ENCODE data around the gene TMEM255B.

DNA sequence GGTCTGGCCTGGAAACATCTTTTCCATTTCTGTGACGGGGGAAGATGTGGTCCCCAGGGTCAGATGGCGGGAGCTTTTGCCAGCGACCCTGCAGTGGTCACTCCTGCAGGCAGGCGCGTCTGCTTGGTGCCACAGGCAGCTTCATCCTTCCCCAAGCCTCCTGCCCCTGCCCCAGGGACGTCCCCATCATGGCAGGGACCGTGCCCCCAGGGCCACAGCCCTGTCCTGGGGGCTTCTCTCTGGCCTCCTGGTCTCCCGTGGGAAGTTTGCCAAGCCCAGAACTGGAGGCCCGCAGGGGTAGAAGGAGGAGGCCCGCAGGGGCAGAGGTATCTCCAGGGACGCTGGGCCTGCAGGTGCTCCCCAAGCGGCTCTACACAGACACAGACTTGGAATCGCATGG lies 47.5 kb downstream of the TMEM255B start:
- TF ChIP-seq, protein P1, sequence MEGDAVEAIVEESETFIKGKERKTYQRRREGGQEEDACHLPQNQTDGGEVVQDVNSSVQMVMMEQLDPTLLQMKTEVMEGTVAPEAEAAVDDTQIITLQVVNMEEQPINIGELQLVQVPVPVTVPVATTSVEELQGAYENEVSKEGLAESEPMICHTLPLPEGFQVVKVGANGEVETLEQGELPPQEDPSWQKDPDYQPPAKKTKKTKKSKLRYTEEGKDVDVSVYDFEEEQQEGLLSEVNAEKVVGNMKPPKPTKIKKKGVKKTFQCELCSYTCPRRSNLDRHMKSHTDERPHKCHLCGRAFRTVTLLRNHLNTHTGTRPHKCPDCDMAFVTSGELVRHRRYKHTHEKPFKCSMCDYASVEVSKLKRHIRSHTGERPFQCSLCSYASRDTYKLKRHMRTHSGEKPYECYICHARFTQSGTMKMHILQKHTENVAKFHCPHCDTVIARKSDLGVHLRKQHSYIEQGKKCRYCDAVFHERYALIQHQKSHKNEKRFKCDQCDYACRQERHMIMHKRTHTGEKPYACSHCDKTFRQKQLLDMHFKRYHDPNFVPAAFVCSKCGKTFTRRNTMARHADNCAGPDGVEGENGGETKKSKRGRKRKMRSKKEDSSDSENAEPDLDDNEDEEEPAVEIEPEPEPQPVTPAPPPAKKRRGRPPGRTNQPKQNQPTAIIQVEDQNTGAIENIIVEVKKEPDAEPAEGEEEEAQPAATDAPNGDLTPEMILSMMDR (optimal IDR thresholded peaks at IDR 0.05 in 1 of 3, IDR thresholded peaks at IDR 0.05 in 1 of 3, conservative IDR thresholded peaks at IDR 0.05 in 1 of 3; ENCODE audit: extremely low read depth in 1 of 3, insufficient read depth in 2 of 3, low read length in 3 of 3): no peak
- TF ChIP-seq EZH2 (IDR thresholded peaks at IDR 0.05; ENCODE audit: low read length): no peak
